GM12892 (cell line): ENCODE results near the gene PROKR1.

Source experiments
- POLR2A ChIP-seq: IDR thresholded peaks from 2 replicates; pipeline ENCODE4 v1.6.1; 2011; ENCODE audit warnings: low read depth, low read length, control low read depth
- POLR2AphosphoS5 ChIP-seq: IDR thresholded peaks from 2 replicates; pipeline ENCODE4 v1.6.1; 2011; ENCODE audit warnings: low read depth, low read length, control low read depth

DNA sequence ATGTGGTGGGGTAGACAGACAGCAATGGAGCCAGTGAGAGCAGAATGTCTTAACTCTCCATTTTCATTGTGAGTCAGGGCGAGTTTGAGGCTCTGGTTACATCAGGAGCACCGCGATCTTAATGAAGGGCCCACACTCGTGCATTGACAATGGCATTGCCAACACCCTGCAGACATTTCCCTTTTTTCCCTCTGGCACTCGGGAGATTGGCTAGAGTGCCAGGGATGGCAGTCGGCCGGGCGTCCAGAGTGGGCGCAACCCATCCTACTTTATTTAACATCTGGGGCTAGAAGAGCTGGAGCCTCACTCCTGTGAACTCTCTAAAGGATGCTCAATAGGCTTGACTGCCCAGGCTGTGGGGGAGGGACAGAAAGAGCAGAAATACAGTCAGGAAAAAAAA lies 9.7 kb downstream of the PROKR1 start:
- TF ChIP-seq POLR2A: no peak
- TF ChIP-seq POLR2AphosphoS5: no peak
